ENCODE results near the gene ATG7.

ATG7 gene, protein sequence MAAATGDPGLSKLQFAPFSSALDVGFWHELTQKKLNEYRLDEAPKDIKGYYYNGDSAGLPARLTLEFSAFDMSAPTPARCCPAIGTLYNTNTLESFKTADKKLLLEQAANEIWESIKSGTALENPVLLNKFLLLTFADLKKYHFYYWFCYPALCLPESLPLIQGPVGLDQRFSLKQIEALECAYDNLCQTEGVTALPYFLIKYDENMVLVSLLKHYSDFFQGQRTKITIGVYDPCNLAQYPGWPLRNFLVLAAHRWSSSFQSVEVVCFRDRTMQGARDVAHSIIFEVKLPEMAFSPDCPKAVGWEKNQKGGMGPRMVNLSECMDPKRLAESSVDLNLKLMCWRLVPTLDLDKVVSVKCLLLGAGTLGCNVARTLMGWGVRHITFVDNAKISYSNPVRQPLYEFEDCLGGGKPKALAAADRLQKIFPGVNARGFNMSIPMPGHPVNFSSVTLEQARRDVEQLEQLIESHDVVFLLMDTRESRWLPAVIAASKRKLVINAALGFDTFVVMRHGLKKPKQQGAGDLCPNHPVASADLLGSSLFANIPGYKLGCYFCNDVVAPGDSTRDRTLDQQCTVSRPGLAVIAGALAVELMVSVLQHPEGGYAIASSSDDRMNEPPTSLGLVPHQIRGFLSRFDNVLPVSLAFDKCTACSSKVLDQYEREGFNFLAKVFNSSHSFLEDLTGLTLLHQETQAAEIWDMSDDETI

DNA sequence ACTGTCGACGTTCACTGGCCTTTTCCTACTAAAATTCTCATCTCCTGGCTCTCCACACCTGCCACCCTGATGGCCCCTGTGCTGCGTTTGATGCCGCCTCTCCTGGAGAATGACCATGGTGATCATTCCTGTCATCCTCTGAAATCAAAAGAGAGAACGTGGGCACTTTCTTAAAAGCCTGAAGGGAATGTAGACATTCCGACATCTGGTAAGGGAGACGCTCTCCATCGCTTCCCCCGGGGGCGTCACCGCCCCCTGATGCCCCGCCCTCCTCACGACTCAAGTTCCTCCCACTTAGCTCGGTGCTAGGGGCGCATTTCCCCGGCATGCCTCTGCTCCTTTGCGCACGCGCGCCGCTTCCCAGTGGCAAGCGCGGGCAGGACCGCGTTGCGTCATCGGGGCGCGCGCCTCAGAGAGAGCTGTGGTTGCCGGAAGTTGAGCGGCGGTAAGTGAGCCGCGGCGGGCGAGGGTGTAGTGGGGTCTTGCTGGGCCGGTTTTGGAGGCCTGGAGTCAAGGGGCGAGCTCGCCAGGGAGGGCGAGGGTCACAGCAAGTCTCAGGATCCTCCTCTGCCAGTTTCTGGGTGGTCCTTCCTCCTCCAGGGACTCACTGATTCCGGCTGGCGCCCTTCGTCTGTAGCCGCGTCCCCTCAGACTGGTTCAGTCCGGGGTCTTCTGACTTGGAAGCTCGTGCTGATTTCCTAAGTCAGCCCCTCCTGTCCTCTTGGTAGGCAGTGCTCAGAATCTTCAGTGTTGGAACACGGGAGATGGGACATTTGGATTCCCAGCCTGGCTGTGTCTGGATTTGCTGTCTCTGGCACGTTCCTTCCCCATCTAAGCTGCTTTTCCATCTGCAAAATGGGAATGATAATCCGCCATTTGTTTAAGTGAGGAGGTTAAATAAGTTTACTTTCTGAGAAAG lies at the start of gene ATG7:
Gene ATG7 (plus strand): TSS at position 412 of the 919 bp plus-strand sequence. CDS start 26,299 bp downstream, outside the sequence.
- DNase-seq (ENCODE audit: low read depth, low spot score), result peak; percentile 98

DNA sequence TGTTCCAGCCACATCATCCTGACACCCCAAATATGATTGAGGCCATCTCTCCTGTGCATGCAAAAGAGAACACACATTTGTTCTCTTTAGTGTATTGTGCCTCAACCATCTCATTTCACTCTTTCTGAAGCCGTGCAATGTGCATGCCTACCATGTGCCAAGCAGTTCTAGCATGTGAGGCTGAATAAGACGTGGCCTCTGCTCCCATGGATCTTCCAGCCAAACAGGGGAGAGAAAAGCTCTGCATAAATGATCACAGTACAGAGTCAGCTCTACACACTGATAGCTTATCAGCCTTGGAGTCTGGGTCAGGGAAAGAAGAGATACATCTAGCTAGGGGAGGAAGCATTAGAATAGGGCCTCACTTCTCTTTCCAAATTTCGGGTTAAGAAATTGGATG lies 48.2 kb upstream of the ATG7 start:
- no peak for DNase-seq (ENCODE audit: low read depth, low spot score)

DNA sequence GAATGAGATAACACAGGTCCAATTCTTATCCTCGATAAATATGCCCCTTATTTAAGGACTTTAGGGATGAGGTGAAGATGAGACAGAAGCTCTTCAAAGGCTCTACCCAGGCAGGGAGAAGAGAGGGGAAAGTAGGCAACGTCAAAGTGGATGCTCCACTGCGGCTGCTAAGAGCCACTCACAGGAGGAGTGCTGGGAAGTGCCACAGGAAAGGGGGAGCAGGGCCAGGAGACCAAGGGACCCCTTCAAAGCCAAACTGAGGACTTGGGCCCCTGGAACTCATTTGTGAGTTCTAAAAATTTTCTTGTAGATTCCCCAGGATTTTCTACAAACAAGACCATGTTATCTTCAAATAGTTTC lies 47.3 kb upstream of the ATG7 start:
- DNase-seq (ENCODE audit: low read depth, low spot score), result no peak

DNA sequence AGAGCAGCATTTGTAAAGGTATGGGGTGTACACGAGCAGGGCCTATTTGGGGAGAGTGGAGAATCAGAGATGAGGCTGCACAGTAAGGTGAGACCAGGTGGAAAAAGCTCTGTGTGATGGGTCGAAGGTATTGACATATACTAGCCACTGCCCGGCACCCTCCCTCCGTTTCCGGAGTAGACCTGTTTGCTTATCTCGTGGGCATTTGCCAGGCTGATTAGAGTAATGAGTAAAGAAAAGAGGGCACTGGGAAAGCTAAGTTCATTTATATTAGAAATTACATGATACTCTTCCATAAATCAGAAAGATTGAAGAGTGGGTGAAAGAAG lies 46.2 kb upstream of the ATG7 start:
- no peak for DNase-seq (ENCODE audit: low read depth, low spot score)

DNA sequence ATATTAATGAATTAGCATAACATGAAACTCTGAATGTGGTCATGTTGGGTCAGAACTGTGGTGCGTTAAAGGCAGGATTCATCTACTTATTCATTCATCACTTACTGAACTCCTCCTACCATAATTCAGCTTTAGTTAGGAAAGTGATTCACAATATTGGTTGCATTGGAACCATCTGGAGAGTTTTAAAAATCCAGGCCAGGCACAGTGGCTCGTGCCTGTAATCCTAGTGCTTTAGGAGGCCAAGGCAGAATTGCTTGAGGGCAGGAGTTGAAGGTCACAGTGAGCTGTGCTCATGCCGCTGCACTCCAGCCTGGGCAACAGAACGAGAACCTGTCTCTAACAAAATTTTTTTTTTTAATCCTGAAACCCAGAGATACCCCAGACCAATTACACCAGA lies 44.2 kb upstream of the ATG7 start:
- DNase-seq (ENCODE audit: low read depth, low spot score), result no peak

DNA sequence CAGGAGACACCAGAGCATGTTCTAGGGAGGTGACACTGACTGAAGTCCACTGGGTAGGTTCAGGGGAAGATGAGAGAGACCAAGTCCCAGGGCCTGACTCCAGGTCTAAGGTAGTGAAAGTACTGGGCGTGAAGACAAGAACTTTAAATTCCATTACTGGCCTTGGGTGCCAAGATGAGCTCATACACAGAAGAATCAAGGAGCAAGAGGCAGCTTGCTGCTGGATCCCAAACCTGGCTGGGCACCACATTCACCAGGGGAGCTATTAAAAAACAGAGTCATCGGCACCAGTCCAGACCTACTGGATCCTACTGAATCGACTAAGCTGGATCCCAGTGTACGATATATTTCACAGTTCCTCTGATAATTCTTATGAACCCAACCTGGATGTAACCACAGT lies 42.1 kb upstream of the ATG7 start:
- DNase-seq (ENCODE audit: low read depth, low spot score), result no peak

DNA sequence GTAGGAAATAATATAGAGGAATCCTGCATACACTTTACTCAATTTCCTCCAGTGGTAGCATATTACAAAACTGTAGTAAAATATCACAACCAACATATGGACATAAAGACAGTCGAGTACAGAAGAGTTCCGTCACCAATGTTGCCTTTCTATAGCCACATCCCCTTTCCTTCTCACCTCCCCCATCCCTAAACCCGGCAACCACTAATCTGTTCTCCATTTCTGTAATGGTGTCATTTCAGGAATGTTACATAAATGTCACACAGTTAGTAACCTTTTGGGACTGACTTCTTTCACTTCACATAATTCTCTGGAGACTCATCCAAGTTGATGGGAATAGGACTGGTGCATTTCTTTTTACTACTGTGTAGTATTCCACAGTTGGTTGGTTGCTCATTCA lies 41.4 kb upstream of the ATG7 start:
- no peak for DNase-seq (ENCODE audit: low read depth, low spot score)

DNA sequence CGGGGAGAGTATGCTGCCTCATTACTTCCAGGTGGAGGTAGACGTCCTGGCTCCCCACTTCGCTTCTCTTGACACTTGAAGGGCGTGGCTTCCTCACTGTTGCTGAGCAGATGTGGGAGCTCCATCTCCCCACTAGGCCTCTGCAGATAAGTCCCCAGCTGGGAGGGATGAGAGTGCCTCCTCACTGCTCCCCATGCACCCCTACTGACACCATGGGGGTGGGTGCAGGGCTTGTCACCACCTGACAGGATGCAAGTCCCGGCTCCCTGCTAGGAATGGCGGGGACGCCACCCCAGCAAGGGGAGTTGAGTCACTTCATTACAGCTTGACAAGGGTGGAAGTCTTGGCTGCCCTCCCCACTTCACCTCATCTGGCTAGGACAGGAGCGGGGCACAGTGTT lies 36.8 kb upstream of the ATG7 start:
- DNase-seq (ENCODE audit: low read depth, low spot score), result no peak

DNA sequence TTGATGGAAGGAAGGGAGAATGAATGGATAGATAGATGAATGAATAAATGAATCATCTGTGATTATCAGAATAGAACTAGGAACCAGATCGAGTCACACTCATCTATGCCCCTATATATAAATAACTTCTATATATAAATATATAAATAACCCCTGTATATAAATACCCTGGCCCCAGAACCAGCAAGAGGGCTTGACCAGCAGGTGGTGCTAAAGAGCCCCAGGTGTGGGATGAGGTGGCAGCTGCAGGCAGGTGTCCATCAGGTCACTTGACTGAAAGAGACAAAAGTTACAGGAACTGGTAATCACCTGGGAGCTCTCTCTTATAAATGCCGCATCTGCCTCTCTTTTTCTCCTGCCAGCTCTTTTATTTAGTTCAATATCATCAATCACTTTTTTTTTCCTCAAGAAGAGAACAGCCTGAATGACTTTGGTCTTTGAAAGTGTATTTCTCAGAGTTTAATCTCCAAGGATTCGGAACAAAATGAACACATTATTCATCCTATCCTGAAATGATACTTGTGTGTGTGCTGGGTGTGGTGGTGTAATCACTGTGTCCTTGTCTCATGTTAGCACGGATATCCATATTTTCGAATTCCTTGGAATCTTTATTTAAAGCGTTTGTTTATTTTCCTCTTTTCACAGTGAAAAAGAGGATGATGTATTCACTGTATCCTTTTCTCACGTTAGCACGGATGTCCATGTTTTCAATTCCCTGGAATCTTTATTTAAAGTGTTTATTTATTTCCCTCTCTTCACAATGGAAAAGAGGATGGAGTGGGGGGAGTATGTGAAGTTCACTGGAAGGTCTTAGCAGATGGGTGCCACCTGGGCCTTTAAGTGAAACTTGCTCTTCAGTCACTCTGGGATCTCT lies 35.4 kb upstream of the ATG7 start:
- peak; percentile 64 for DNase-seq (ENCODE audit: low read depth, low spot score)

DNA sequence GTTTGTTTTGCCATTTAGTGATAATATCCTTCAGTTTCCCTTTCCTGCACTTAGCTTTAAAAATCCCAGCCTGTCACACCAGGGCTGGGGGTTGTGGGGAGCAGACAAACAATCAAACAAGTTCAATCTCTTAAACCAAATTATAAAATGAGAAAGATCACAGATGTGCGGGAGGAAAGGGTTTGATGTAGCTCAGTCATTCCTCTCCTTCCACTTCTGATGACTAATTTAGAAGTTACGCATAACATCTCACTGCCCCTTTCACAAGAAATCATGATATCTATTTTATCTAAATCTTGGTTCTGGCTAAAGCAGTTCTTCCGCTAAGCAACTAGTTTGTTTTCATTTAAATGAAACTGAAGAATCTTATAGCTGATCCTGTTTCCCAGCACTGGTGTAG lies 34.1 kb upstream of the ATG7 start:
- DNase-seq (ENCODE audit: low read depth, low spot score), result no peak

DNA sequence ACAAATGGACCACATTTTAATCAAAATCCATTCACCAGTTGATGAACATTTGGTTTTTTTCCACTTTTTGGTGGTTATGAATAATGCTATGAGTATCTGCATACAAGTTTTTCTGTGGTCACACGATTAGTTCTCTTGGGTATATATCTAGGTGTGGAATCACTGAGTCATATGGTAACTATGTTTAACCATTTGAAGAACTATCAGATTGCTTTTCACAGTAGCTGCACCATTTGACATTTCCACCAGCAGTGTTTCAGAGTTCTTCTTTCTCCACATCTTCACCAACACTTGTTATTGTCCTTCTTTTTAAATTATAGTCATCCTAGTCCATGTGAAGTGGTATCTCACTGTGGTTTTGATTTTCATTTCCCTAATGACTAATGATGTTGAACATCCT lies 33.3 kb upstream of the ATG7 start:
- DNase-seq (ENCODE audit: low read depth, low spot score), result no peak

DNA sequence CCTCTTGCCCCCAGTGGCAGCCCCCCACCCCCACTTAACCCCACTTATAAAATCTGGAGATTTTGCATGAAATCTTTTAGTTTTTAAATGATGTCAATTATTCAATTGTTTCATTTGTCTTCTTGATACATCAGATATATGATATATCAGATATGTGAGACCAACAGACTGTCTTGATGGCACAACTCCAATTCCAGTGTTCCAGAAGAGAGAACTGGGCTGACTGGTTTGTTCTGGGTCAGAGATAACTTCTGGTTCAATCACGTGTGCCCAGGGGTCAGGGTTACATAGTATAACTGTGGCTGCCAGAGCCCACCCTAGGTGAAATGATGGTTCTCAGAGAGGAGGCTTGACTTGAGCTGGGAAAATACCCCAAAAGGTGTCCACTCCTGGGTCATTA lies 32.4 kb upstream of the ATG7 start:
- DNase-seq (ENCODE audit: low read depth, low spot score), result no peak

DNA sequence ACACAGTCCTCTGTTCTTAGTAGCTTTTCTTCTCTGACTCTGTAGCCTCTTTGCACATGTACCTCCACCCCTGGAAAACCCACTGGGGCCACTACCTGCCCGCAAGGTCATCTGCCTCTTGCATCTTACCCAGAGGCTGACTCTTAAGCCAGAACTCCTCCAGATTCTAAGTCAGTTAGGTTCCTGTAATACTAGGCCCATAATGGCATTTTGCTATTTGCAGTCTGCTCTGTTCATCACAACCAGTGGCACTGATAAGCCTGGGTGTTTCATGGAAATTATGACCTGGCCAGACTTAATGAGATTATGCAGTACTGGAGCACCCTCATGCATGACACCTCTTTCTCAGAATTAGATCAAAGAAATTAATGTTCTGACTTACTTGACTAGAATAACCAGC lies 31.7 kb upstream of the ATG7 start:
- no peak for DNase-seq (ENCODE audit: low read depth, low spot score)

DNA sequence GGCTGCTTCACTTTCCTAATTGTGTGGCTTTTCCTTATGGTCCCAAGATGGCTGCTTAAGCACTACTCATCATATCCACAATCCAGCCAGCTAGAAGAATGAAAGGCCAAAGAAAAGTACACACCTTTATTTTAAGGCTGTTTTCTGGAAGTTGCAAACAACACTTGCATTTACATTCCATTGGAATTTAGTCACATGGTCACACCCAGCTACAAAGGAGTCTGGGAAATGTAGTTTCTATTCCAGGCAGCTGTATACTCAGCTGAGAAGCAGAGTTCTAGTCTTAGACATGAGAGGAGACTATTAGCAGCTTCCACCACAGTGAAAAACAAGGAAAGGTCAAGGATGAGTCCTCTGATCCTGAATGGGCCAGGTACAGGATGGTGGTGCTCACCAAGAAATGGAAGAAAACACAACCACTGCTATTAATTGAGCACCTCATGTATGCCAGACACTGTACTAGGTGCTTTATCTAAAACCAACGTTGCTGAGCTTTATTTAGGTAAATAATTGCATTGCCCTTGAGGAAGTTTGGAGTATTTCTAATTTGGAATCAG lies 28.0 kb upstream of the ATG7 start:
- DNase-seq (ENCODE audit: low read depth, low spot score), result no peak

DNA sequence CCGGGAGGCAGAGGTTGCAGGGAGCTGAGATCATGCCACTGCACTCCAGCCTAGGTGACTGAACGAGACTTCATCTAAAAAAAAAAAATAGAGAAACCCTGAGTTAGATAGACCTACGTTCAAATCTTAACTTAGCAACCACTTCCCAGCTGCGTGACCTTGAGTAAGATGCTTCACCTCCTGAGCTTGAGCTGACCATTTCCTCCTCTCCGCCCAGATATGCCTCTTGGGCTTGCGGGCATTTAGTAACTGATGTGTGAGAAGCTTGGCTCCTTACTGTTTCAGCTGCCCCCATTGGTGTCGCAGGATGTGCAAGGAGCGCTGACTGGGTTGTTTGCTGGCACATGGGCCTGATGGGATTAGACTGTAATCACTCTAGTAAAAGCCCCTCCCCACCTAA lies 26.9 kb upstream of the ATG7 start:
- DNase-seq (ENCODE audit: low read depth, low spot score), result no peak

DNA sequence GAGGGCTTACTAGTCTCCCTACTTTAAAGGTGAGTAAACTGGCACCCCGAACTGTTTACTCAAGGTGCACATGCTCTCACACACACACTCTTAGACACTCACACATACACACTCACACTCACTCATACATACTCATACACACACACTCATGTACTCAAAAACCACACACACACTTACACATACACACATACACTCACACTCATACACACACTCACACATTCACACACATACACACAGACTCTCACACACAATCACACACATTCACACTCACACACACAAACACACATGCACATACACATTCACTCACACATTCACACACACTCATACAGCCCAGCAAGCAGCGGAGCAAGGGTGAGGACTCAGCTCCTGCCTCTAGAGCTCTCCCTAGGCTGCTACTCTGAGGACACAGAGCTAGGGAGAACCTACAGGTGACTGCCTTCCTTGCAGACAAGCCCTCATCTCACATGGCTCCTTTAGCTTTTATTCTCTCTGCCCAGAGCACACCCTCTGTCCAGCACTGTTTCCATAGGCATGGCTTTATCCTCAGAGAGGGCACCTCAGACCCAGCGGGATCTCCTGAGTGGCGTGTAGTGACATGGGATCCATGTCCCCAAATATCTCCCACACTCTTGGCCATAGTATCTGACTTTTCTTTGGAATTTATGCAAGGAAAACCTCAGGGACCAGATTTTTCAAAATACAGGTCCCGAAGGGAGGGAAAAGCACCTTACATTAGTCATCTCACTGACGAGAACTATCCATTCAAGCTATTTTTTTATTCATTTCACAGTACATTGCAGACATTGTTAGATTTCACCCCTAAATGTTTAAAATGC lies 26.2 kb upstream of the ATG7 start:
- no peak for DNase-seq (ENCODE audit: low read depth, low spot score)

DNA sequence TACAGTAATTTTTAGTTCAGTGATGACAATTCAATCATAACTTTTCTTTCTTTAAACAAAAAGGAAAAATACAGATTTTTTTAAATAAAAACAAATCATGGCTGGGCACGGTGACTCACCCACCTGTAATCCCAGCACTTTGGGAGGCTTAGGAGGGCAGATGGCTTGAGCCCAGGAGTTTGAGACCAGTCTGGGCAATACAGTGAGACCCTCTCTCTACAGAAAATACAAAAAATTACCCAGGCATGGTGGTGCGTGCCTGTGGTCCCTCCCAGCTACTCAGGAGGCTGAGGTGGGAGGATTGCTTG lies 25.6 kb upstream of the ATG7 start:
- DNase-seq (ENCODE audit: low read depth, low spot score), result no peak

DNA sequence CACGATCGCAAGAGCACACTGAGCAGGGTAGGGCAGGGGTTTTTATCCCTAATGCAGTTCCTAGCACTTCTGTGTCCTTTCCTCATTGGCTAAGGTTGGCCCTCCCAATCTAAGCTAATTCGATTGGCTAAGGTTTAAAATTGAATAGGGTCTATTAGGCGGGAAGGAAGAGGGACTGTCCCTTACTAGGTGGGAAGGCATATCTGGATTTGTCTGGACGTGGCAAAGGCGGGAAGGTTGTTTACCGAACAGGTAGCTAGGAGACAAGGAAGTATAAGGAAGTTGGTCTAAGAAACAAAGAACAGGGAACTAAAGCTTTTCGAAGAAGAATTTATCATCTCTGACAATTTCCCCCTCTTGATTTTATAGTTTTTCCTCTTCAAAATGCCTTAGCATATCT lies 24.8 kb upstream of the ATG7 start:
- no peak for DNase-seq (ENCODE audit: low read depth, low spot score)

DNA sequence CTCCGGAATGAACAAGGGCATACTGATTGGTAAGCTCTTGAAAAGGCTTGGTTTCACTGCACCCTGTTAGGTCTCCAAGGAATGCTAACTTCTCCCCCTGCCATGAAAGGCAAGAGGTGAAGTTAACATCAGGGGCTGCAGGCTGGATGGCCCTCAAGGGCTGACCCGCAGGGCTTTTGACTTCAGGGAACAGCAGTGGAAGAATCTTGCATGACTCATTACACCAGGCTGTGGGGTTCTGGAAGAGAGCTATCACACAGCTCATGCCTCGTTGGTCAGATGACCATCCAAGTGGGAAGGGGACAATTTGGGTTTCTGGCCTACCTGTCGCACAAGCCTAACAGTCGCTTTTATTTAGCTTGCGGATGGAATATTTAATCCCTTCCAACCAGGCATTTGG lies 23.6 kb upstream of the ATG7 start:
- DNase-seq (ENCODE audit: low read depth, low spot score), result no peak
